HL-60 (cell line): ENCODE measurements around the gene DNAH8.

Experiments
- DNase-seq, 2 experiments: peaks; one replicate each; pipeline ENCODE4 v3.0.0-alpha.2; 2010 to 2020; ENCODE audit warnings: low read depth in 1 of 2, low spot score in 1 of 2
- H3K27ac ChIP-seq: fragments of 250-450 bp; sonication (Bioruptor Pico); replicated peaks from 2 replicates; pipeline ENCODE4 v1.5.1; 2020; ENCODE audit warnings: mild to moderate bottlenecking, moderate library complexity
- H3K27me3 ChIP-seq: fragments of 250-450 bp; sonication (Bioruptor Pico); 2 replicates; pipeline ENCODE4 v1.5.1; 2021; ENCODE audit warnings: mild to moderate bottlenecking, moderate library complexity; ENCODE audit not compliant: insufficient read depth, poor library complexity, severe bottlenecking
- H3K4me3 ChIP-seq: replicated peaks from 2 replicates; pipeline ENCODE4 v1.5.1; 2011; ENCODE audit warnings: mild to moderate bottlenecking, control low read depth, low read length; ENCODE audit not compliant: insufficient read depth
- GABPA ChIP-seq: IDR thresholded peaks from 2 replicates; pipeline ENCODE4 v1.6.1; 2012; ENCODE audit warnings: low read depth
- POLR2AphosphoS5 ChIP-seq: IDR thresholded peaks from 2 replicates; pipeline ENCODE4 v1.6.1; 2012; ENCODE audit warnings: low read depth
- SPI1 ChIP-seq: IDR thresholded peaks from 2 replicates; pipeline ENCODE4 v1.6.1; 2012; ENCODE audit warnings: low read depth, mild to moderate bottlenecking, borderline replicate concordance
- TF ChIP-seq, protein P1 (sequence below): IDR thresholded peaks from 2 replicates; pipeline ENCODE4 v1.6.1; 2012; ENCODE audit warnings: low read depth; ENCODE audit not compliant: insufficient replicate concordance
- TF ChIP-seq, protein P2 (sequence below): IDR thresholded peaks from one replicate; pipeline ENCODE4 v1.5.1; 2011; ENCODE audit warnings: low read length, control low read depth, inconsistent platforms; ENCODE audit not compliant: insufficient read depth

DNAH8 gene

DNA sequence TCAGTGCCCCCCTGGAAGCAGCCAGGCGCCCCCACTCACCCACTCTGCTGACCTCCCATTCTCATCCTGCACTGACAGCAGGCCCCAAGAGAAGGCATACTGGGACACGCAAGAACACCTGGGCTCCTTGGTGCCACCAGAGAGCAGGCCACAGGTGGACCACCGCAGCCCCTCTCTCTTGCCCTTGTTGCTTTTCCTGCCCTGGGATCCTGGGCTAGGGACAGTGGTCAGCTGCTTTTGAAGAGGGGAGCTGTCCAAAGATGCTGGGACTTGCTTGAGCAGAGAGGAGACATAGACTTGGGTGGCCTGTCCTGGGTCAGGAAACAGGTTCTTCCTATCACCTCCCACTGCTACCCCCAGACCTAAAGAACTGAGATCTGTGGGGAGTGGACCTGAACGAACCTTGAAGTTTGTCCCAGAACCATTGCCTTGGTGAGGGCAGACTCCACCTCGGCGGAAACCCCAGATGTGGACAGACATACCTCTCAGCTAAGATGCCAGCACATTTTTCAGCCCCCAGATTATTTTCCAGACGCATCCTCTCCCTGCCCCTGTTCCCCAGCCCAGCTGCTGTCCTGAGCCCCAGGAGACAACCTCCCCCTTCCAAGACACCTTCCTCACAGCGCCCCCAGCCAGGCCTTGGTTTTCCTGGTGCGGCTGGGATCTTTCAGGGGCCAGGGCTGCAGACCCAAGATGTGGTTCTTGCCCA, 334.6 kb downstream of the DNAH8 start:
- H3K27ac ChIP-seq = no peak overlapping the region
- H3K27me3 ChIP-seq = peaks cover 39% of the 10 kb centered on the region
- no peak overlapping the region for H3K4me3 ChIP-seq
- no peak for DNase-seq
- no peak for TF ChIP-seq SPI1
- TF ChIP-seq, protein P1, sequence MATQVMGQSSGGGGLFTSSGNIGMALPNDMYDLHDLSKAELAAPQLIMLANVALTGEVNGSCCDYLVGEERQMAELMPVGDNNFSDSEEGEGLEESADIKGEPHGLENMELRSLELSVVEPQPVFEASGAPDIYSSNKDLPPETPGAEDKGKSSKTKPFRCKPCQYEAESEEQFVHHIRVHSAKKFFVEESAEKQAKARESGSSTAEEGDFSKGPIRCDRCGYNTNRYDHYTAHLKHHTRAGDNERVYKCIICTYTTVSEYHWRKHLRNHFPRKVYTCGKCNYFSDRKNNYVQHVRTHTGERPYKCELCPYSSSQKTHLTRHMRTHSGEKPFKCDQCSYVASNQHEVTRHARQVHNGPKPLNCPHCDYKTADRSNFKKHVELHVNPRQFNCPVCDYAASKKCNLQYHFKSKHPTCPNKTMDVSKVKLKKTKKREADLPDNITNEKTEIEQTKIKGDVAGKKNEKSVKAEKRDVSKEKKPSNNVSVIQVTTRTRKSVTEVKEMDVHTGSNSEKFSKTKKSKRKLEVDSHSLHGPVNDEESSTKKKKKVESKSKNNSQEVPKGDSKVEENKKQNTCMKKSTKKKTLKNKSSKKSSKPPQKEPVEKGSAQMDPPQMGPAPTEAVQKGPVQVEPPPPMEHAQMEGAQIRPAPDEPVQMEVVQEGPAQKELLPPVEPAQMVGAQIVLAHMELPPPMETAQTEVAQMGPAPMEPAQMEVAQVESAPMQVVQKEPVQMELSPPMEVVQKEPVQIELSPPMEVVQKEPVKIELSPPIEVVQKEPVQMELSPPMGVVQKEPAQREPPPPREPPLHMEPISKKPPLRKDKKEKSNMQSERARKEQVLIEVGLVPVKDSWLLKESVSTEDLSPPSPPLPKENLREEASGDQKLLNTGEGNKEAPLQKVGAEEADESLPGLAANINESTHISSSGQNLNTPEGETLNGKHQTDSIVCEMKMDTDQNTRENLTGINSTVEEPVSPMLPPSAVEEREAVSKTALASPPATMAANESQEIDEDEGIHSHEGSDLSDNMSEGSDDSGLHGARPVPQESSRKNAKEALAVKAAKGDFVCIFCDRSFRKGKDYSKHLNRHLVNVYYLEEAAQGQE = peak; percentile 30

DNA sequence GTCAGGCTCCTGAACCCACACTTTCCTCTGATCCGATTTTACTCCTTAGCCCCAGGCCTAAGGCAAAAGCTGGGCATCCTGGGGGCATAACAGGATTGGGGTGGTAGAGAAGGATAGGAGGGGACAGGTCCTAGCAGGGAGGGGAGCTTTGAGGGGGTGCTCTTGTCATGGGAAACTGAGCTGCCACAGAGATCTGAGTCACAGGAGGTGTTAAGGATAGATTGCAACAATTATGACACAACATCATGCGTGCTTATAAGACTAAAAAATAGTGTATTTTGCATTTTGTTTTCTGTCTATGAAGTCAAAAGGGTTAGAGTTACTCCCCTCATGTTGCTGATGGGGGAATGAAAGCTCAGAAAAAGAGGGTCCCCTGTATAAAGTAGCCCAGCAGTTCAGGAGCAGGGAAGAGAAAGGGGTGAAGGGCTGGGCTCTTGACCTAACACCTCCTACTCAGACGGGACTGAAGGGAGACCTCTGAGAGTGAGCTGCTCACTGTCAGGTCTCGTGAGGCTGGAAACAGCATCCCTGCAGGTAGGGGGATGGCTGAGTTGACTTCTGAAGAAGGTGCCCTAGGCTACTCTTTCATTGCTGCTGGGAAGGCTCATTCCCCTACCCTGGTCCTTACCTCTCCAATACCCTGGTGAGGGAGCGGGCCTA, 335.5 kb downstream of the DNAH8 start:
- Histone ChIP-seq H3K27me3 (peaks cover 39% of the 10 kb centered on the region), H3K27ac (no peak overlapping the region), H3K4me3 (no peak overlapping the region)
- no peak for DNase-seq
- TF ChIP-seq GABPA (no peak), SPI1 (no peak), POLR2AphosphoS5 (no peak)
- TF ChIP-seq, protein P1 = no peak
- TF ChIP-seq, protein P2, sequence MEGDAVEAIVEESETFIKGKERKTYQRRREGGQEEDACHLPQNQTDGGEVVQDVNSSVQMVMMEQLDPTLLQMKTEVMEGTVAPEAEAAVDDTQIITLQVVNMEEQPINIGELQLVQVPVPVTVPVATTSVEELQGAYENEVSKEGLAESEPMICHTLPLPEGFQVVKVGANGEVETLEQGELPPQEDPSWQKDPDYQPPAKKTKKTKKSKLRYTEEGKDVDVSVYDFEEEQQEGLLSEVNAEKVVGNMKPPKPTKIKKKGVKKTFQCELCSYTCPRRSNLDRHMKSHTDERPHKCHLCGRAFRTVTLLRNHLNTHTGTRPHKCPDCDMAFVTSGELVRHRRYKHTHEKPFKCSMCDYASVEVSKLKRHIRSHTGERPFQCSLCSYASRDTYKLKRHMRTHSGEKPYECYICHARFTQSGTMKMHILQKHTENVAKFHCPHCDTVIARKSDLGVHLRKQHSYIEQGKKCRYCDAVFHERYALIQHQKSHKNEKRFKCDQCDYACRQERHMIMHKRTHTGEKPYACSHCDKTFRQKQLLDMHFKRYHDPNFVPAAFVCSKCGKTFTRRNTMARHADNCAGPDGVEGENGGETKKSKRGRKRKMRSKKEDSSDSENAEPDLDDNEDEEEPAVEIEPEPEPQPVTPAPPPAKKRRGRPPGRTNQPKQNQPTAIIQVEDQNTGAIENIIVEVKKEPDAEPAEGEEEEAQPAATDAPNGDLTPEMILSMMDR = no peak

DNA sequence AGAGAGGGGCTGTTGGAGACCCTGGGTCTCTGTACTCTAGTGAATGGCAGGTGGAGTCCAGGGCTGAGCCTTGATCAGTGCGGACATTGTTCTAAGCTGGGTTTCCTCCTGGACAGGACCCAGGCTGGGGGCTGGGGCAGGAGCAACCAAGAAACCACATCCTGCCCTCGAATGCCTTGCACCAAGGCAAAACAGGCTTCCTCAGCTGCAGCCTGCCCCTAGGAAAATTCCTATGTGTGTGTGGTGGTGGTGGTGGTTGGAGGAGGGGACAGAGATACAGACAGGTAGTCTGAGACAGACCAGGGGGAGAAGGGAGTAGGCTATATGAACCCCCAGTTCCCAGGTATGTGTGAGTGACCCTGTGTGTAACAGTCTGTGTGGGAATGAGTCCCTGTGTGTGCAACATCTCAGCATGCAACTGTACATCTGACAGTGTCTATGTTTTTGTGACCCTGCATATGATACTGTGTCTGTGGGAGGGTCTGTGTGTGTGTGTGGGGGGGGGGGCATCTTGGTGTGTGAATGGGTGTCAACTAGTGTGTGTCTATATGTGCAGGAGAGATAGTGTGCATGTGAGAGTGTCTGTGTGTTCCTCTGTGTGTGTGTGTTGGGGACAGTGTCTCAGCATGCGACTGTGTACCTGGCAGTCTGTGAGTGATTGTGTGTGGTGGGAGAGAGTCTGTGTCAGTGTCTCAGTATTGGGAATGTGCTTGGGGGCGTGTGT, 336.4 kb downstream of the DNAH8 start:
- TF ChIP-seq, protein P1 = no peak
- TF ChIP-seq, protein P2 = no peak
- TF ChIP-seq POLR2AphosphoS5 = no peak
- TF ChIP-seq SPI1 = no peak
- TF ChIP-seq GABPA = no peak
- Histone ChIP-seq H3K4me3 (no peak overlapping the region), H3K27ac (no peak overlapping the region), H3K27me3 (peaks cover 39% of the 10 kb centered on the region)
- no peak for DNase-seq
